HG02852 (cell line): ENCODE results near the gene COL8A1.
"Not testable (repeated sequence)": the region's sequence is repeated elsewhere in the genome, so short reads cannot be mapped to it uniquely, and the experiment has no call there.

Source experiments
- ATAC-seq: cut with Tn5 transposase; IDR thresholded peaks from one replicate; pipeline ENCODE4 v1.9.1; 2021; ENCODE audit warnings: mild to moderate bottlenecking, moderate library complexity; ENCODE audit not compliant: unreplicated experiment

The COL8A1 gene

DNA sequence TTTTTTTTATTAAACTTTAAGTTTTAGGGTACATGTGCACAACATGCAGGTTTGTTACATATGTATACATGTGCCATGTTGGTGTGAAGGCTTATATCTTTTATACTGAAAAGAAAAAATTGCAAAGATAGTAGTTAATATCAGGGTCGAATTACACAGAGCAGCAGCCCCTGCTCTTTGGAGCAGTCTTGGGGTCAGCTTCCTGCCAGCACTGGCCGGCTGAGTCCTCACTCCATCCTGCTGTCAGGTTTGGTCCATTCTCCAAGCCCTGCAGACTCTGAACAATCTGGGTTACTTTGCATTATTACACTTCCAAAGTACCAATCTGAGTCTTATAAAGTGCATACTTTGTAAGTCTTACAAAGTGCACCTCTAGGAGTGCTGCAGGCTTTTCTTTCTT lies 66.0 kb downstream of the COL8A1 start:
- no peak for ATAC-seq

DNA sequence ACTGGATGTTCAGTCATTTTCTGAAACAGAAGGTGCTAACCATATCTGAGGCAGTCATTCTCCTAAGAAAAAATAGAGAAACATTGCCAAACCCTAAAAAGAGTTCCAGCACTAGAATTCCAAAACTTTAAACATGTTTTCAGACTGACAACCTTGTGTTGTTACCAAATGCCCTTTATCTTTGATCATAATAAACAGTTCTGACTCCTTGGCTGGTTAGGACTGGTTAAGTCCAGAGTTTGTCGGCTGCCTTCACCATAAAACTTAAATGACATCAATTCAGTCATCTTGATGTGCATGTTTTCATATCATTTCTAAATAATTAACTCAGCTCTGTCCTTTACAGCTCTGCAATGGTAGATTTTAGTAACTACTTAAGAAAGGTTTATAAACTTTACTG lies 68.0 kb downstream of the COL8A1 start:
- ATAC-seq: no peak

DNA sequence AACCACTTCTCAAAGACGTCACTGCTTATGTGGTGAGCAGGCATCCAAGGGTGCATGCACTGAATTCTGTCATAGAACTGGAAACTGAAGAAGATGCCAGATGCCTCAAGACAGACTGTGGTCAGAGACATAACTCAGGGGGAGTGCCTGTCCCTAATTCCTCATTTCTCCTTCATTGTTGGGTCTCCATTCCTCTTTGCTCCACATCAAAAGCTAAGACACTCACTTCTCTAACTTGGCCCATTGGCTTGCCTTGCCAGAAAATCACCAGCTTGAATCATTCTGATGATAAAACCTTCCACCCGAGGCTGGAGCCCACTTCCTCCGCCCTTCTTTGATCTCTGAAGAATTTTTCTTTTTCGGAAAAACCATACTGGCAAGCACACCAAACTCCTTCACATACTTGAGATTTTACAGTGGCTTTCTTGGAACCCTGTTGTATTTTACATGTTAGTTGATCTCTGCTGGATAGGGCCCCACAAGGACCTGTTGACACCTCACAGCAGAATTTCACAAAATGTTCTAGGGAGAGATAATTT lies 69.9 kb downstream of the COL8A1 start:
- no peak for ATAC-seq

DNA sequence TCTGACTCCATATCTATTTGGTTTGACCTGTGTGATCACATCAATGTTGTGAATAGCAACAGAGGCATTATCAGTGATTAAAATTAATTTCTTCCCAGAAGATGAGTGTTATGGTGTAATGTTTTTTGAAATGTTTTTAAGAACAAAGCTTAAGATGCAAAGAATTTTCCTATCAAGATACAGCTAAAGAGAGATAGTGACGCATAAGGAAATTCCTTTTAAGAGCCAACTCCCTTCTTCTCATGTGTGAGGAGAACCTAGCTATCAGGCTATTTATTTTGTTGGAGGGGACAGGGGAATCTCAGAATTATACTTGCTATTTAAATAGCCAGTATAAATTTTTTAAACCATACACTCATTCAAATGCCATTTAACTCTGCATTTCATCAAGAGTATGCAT lies 71.3 kb downstream of the COL8A1 start:
- no peak for ATAC-seq

DNA sequence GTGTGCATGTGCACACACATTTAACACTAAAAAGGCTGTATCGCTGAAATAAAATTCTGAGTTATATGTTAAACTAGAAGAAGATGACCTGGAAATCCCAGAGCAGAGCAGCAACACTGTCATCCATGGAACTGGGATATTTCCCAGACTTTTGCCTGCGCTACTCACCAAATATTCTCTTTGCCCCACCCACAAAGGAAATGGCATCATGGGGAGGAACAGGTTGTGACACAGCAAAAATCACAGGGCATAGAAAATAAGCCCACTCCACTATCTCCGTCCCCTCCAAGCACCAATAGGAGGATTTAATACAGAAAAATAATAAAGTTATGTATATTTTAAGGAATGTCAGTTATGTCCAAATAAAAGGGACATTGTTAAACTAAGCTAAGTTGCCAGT lies 71.7 kb downstream of the COL8A1 start:
- no peak for ATAC-seq

DNA sequence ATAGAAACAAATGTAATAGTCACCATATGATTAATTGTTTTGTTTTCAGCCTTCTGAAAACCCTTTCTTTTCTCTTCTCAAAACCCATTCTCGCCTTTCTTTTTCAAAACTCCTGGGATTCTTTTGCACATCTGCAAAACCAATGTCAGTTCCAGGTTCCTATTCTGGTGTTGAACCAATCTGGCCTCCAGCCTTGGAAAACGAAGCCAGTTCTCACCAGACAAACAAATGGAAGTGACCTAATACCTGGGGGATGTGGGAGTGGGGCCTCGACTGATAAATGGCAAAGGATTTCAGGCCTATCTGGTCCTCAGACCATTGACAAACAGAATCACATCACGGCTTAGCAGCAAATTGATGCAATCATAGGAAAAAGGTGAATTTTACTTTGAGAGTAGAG lies 73.0 kb downstream of the COL8A1 start:
- no peak for ATAC-seq

DNA sequence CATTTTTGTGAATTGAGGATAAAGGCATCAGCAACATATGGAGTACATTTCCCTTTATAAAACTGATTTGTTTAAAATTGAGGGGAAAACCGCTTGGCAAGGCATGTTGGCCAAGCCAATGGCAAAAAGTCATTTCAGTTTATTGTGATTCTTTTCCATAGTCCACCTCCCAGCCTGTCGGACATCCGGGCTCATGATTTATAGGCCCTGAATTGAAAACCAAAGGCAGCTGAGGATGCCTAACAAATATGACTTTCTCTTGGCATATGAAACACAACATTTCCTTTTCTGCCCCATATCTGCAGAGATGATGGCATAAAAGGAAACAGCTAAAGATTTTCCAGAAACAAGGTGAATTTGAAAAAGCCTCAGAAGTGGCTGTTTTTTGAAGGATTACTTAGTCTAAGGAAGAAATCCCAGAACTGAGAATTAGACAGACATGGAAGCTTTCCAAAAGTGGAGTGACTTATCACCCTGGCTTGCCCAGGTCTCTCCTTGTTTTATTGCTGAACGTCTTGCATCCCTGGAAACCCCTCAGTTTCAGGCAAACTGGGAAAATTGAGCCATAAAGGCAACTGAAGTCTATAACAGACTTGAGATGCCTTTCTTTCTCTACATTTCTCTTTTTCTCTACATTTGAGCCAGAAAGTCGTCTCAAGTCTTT lies 74.0 kb downstream of the COL8A1 start:
- ATAC-seq: no peak

DNA sequence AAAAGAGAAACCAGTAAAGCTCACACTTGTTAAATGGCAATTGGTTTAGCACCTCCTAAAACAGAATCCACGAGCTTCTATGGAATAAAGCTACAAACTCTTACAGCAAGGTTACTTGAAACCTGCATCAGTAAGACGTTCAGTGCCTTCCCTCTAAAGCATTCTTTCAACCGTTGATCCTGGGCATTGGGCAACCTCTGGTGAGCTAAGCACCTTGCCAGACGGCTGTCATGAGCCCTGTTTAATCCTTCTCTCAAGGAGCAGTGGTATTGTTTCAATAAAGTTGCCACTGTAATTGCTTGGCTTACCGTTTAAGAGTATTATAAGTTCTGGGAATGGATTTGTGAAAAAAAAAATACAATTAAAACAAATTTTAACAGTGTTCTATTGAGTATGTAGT lies 75.0 kb downstream of the COL8A1 start:
- no peak for ATAC-seq

DNA sequence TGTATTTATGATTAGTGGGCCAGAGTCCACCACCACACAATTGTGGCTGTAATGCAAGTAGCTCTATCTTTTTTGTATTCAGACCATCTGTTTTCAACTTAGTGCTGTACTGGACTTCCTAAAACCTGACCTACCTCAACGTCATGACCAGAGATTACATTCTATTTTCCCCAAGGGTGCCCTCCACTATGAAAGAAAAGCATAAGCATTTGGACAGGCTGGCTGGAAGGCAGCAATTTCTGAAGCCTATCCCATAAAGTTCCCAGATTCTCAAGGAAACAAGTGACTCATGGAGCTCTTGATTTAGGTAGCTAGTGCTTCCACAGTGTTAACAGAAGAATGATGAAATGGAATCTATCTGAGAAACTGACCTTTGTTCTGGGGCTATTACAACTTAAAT lies 75.8 kb downstream of the COL8A1 start:
- no peak for ATAC-seq

DNA sequence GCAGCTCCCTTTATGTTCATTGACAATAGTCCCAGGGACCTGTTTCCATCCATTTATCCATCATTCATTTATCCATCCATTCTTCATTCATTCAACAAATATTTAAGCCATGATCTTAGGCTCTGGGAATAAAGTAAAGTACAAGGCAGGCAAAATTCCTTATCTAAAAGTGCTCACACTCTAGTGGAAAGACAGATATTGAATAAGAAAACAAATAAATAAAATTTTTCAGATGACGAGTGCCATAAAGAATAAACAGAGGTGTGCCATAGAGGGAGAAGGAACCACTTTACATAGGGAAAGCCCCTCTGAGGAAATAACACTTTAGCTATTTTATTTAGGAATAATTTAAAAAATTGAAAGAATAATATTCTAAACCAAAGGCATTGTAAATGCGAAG lies 76.2 kb downstream of the COL8A1 start:
- ATAC-seq: no peak

DNA sequence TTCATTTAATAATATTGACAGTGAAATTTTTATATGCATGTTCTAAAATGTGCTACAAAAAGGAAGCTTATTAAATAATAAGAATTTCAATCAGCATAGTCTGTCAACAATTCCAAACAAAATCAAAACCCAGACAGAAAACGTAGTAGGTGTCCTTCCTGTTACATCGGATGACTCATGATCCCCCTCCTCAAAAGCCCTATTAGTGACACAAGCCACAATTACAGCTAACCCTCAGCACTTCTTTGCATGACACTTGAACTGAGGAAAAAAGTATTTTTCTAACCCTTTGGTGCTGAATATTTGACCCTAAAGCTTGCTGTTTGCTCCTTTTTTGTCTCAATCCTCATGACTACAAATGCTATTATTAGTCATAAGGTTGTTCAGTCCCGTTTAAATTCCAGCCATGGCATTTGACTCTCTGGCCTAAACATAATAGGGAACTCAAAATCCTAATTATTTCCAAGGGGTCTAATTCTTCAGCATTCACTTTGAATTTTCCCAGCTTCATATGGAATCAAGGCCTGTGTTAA lies 78.1 kb downstream of the COL8A1 start:
- ATAC-seq: no peak

DNA sequence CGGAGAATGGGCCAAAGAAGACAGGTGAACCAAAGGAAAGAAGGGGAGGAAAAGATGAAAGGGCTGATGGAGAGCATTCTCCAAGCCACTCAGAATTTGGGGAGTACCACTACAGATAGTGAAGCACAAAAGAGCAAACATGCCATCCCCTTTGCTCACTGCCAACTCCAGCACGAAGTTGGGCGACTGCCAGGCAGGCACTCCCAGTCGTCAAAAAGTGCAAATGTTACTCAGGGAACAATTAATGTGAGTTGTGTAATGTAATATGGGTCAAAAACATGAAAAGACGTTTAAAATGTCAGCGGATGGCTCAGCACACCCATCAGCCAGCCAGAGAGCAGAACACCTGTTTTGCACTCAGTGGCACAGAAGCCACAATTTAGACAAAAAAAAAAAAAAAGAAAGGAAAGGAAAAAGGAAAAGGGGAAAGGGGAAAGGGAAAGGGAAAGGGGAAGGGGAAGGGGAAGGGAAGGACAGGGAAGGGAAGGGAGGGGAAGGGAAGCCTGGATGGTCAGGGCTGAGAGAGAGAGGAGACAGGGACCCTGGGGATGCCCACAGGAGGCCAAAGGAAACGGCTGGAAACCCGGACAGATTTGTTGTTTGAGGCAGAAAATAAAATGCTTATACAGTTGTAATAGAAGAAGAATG lies 82.7 kb downstream of the COL8A1 start:
- no peak for ATAC-seq

DNA sequence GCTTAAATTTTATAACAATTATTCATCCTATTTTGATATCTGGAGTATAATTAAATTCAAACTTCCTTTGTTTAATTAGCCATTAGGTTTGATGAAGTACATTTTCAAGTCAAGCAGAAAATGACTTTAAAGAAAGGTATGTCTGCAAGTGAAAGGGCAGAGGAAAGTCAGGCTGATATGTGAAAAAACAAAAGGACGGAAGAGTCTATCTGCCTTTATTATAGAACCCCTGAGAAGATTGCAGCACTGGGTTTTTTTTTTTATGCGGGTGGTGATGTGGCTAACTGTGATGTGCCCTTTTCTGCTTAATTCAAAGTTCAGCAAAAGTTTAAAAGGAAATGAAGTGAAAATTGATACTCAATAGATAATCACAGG lies 83.2 kb downstream of the COL8A1 start:
- ATAC-seq: no peak

DNA sequence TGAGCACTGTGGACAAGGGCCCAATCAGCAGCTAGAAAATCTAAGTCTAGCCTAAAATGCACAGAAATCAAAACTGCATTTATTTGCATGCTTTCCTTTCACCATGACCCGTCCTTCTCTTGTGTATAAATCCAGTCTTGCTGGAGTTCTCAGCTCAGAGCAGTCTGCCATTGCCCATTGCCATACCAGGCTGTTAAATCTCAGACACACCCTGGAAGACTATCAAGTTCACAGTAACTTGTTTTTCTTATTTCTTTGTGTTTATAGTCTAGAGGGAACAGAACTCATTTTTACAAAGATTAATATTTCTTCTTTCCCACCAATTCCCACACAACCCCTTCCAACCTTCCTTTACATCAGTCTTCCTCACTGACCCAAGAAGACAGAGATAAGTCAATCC lies 85.9 kb downstream of the COL8A1 start:
- ATAC-seq: no peak

DNA sequence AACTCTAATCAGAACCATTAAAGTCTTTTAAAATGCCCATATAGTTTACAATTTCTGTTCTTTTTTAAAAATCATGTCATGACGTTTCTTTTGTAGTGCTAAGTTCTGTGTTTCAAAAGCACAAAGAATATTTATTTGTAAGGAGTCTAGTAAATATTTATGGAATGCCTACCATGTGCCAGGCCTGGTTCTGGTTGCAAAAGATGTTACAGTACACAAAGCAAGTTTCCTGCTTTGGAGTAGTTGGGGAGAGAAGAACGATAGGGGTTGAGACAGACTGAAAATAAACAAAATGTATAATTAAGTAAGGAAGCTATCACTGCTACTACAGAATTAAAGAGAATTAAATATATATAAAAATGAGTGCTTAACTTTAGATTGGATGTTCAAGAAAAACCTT lies 92.5 kb downstream of the COL8A1 start:
- ATAC-seq: no peak

DNA sequence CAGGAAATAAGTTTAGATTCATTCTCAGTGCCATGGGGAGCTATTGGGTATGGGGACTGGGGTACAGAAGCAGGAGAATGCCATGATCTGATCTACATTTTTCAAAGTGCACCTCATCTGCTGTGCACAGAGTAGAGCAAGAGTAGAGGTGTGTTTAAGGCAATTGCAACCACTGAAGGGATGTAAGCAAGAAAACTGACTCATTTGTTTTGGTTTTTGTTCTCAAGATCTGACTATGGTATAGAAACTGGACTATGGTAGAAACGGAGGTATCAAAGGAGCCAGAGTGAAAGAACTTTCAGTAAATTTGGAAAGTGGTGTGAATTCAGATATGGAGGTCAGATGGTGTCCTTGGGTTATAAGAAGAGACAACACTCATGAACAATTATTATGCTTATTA lies 93.1 kb downstream of the COL8A1 start:
- no peak for ATAC-seq

DNA sequence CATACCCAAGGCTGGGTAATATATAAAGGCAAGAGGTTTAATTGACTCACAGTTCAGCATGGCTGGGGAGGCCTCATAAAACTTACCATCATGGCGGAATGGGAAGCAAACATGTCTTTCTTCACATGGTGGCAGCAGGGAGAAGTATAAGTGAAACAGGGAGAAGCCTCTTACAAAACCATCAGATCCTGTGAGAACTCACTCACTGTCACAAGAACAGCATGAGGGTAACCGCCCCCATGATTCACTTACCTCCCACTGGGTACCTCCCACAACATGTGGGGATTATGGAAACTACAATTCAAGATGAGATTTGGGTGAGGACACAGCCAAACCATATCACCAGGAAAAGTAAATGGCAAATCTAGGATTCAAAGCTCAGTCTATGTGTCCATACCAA lies 102.0 kb downstream of the COL8A1 start:
- not testable (repeated sequence) for ATAC-seq

DNA sequence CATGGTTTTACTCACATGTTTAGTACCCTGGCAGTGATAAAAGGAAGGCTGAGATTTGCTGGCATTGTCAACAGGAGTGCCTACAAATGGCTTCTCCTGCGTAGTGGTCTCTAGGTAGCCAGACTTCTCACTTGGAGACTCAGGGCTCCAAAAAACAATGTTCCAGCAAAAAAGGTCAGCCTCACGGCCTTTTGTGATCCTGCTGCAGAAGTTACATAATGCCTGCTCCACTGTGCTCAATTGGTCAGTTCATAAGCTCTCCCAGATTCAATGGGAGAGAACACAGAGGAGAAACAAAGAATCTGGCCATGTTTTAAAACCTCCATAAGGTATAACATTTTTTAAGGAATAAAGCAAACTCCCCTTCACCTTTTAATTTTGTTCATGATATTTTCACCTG lies 103.2 kb downstream of the COL8A1 start:
- ATAC-seq: no peak

DNA sequence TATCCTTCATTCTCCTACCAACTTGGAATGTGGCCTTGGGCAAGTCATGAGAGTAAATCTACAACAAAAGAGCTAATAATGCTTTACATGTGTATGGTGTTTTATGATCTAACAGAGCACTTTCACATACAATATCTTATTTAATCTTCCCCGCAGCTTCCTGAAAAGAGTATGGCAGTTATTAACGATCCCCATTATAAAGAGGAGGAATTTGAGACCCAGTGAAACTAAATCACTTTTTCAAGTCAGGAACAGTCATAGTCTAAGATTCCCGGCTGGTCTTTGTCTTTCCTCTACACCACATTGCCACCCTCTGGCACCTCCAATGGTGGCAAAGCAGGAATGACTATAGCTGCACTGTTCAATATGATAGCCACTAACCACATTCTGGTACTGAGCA lies 109.5 kb downstream of the COL8A1 start:
- ATAC-seq: no peak

DNA sequence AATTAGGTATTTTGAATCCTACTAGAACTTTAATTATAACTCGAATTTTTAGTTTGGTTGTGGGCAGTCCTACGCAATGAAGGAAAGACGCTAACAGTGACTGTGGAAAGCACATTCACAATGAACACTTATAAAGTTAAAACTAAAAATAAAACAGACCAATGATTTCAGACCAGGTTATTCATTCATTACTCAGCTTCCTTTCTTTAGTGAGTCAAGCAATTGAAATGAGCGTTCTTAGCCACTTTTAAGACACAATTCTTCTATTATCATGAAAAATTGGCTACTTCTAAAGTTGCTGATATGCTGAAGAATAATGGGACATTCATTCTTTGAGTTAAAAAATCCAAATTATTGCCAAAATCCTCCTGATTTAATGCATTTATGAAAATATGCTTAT lies 113.3 kb downstream of the COL8A1 start:
- no peak for ATAC-seq

DNA sequence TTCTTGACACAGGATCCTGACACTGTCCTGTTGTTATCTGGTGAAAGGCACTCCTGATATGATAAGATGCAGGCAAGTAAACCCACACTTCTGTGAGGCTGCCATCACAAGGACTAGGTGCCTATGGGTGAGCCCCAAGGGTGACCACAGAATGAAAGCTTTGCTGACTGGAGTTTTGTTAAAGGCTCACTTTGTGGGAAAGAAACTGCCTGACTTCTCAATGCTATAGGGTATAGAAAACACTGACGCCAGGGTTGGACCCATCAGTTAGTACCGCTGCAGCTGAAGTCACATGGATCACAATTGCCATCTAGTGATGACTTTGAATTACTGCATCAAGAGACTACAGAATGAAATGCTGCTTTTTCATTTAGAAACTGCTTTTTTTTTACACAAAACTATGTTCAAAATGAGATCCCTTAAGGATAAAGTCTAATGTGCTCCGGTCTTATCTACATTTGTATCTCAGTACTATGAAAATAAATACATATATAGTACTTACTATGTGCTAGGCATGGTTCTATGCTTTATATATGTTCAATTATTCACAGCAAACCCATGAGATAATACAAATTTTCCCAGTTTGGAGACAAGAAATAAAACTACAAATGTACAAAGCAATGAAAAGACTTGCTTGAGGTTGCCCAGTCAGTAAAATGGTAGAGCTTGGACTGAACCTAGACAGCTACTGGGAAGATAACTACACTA lies 115.0 kb downstream of the COL8A1 start:
- ATAC-seq: peak; percentile 94

DNA sequence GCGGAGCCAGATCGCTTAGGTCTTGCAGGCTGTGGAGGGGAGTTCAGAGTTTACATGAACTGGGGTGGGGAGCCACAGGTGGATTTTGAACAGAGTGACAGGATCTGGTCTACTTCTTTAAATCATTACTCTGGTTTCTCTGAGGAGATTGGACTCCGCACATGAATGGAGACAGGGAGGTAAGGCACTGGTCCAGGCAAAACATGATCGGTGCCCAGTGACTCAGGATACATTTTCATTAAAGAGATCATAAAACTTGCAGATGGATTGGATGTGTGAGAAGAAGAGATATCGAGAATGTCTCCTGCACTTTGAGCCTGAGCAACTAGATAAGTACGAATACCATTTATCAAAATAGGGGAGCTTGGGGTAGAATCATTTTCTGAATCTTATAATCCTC lies 117.4 kb downstream of the COL8A1 start:
- ATAC-seq: no peak
